Endothelial cell of umbilical vein (primary cell): ENCODE data around the gene GAS1. TPM values are rescaled to one million over a fixed set of nuclear protein-coding genes. Genes with fewer than 3 reads are reported as not detected.

Experiments
- BruUV-seq: library from RNA; stranded (reverse); fragments of 400-500 nt; replicated peaks from 2 replicates; lab custom pipeline; 2021; lab: Mats Ljungman, UMichigan
- CTCF ChIA-PET: fragments of 300-600, 350-600 bp; sonication (Branson Sonifier 250); formaldehyde crosslinking; loops from one replicate; lab custom pipeline; 2021; ENCODE audit warnings: antibody characterized with exemption, inconsistent platforms; lab: Charles Lee
- POLR2A ChIA-PET: fragments of 300-600, 350-600 bp; sonication (Branson Sonifier 250); formaldehyde crosslinking; loops from one replicate; lab custom pipeline; 2021; ENCODE audit warnings: antibody characterized with exemption, inconsistent platforms; lab: Charles Lee
- DNase-seq: peaks from one replicate; pipeline ENCODE4 v3.0.0-alpha.2; 2011; ENCODE audit warnings: low read depth, low spot score
- FAIRE-seq: peaks from 2 replicates; lab custom pipeline; 2011; peaks lifted over from hg19 to GRCh38; lab: Jason Lieb, UNC
- H2AFZ ChIP-seq: 2 replicates; pipeline ENCODE4 v1.6.0; 2012; ENCODE audit warnings: low read depth, low read length, control low read depth, inconsistent platforms
- H3K27ac ChIP-seq: 2 replicates; pipeline ENCODE4 v1.5.1; 2011; ENCODE audit warnings: low read depth, mild to moderate bottlenecking, control low read depth, low read length, moderate library complexity; ENCODE audit not compliant: insufficient read depth
- H3K27me3 ChIP-seq, 2 experiments: 2 replicates each; pipeline versions ENCODE4 v1.6.0 to v1.6.1; 2011; ENCODE audit warnings: low read length in 2 of 2, mixed read lengths in 1 of 2; ENCODE audit not compliant: control insufficient read depth in 2 of 2, insufficient read depth in 2 of 2
- H3K36me3 ChIP-seq, 2 experiments: 2 replicates in 1 of 2; 3 replicates in 1 of 2; pipeline ENCODE4 v1.5.1; 2011; ENCODE audit warnings: low read length in 2 of 2, mild to moderate bottlenecking in 1 of 2, moderate library complexity in 1 of 2; ENCODE audit not compliant: control insufficient read depth in 2 of 2, insufficient read depth in 2 of 2; ENCODE audit errors: extremely low read depth in 1 of 2
- H3K4me1 ChIP-seq: 3 replicates; pipeline ENCODE4 v1.5.1; 2011; ENCODE audit warnings: mild to moderate bottlenecking, low read length; ENCODE audit not compliant: control insufficient read depth, insufficient read depth; ENCODE audit errors: extremely low read depth
- H3K4me2 ChIP-seq: 2 replicates; pipeline ENCODE4 v1.6.1; 2011; ENCODE audit warnings: low read length, control low read depth, mixed read lengths; ENCODE audit not compliant: insufficient read depth
- H3K4me3 ChIP-seq, 3 experiments: fragments of 200-600 bp in 1 of 3; sonication (generic), shearing (Covaris generic) in 1 of 3; replicated peaks in 1 of 3; 2 replicates each; pipeline ENCODE4 v1.5.1; 2011 to 2016; ENCODE audit warnings: control low read depth in 3 of 3, low read length in 3 of 3, mild to moderate bottlenecking in 2 of 3, inconsistent platforms in 1 of 3, low read depth in 1 of 3, moderate library complexity in 1 of 3; ENCODE audit not compliant: insufficient read depth in 1 of 3
- H3K79me2 ChIP-seq: 2 replicates; pipeline ENCODE4 v1.6.0; 2012; ENCODE audit warnings: low read length, inconsistent platforms; ENCODE audit not compliant: control insufficient read depth, insufficient read depth
- H3K9ac ChIP-seq: replicated peaks from 2 replicates; pipeline ENCODE3; 2011; ENCODE audit warnings: low read length, control low read depth; ENCODE audit not compliant: insufficient read depth; ENCODE audit errors: extremely low read depth
- H3K9me1 ChIP-seq: replicated peaks from 3 replicates; pipeline ENCODE4 v1.6.0; 2011; ENCODE audit warnings: mild to moderate bottlenecking, low read length; ENCODE audit not compliant: control insufficient read depth, insufficient read depth; ENCODE audit errors: extremely low read depth
- H3K9me3 ChIP-seq: replicated peaks from 2 replicates; pipeline ENCODE4 v1.5.1; 2012; ENCODE audit warnings: low read length, inconsistent platforms; ENCODE audit not compliant: control insufficient read depth, insufficient read depth
- H4K20me1 ChIP-seq: replicated peaks from 2 replicates; pipeline ENCODE3; 2011; ENCODE audit warnings: mild to moderate bottlenecking, low read length; ENCODE audit not compliant: control insufficient read depth, insufficient read depth; ENCODE audit errors: extremely low read depth
- EZH2 ChIP-seq: IDR thresholded peaks from 2 replicates; pipeline ENCODE4 v1.6.1; 2012; ENCODE audit warnings: borderline replicate concordance, low read depth, mild to moderate bottlenecking, moderate library complexity, low read length, inconsistent platforms; ENCODE audit not compliant: severe bottlenecking
- FOS ChIP-seq: IDR thresholded peaks from 2 replicates; pipeline ENCODE4 v1.6.1; 2011; ENCODE audit warnings: mild to moderate bottlenecking, low read length, moderate library complexity, borderline replicate concordance; ENCODE audit not compliant: insufficient read depth
- GATA2 ChIP-seq: IDR thresholded peaks from 2 replicates; pipeline ENCODE4 v1.7.0; 2011; ENCODE audit warnings: low read depth, mild to moderate bottlenecking, moderate library complexity, mixed read lengths, low read length; ENCODE audit not compliant: insufficient read length, insufficient read depth
- POLR2A ChIP-seq: IDR thresholded peaks from 2 replicates; pipeline ENCODE4 v1.6.1; 2012; ENCODE audit warnings: low read depth, mild to moderate bottlenecking, control low read depth, low read length
- dilution Hi-C: fragments of 300-500 bp; cut with MboI; formaldehyde crosslinking; loops from one replicate; pipeline ENCODE4 v1.15.0; 2019; ENCODE audit warnings: low sequenced_read_pairs; ENCODE audit not compliant: extremely low pct_ligation_motif_present
- intact Hi-C: fragments of 100-400 bp; cut with micrococcal nuclease; formaldehyde crosslinking; loops from one replicate; pipeline ENCODE4 v1.10.0; 2022
- polyA plus RNA-seq, 4 experiments: library from polyadenylated mRNA; depleted of rRNA in 3 of 4; stranded (reverse) in 3 of 4; unstranded in 1 of 4; fragments of >200 nt; gene quantifications; 2 replicates each; pipeline versions ENCODE4 v1.2.1 to v1.2.3, GENCODE V29; 2011 to 2012; ENCODE audit warnings: missing spikeins in 1 of 4
- total RNA-seq: library from RNA; stranded (reverse); gene quantifications from 2 replicates; pipeline ENCODE4 v1.2.3, GENCODE V29; 2021
- TF ChIP-seq, protein P1 (sequence below): IDR thresholded peaks from 2 replicates; pipeline ENCODE4 v1.6.1; 2011; ENCODE audit not compliant: insufficient read depth, insufficient read length

GAS1 gene
- total and polyA plus RNA-seq, 2 donors (not counting 3 experiments of a cell fraction or from before 2014, with no cell fraction given), result 0.06 to 0.15 TPM

DNA sequence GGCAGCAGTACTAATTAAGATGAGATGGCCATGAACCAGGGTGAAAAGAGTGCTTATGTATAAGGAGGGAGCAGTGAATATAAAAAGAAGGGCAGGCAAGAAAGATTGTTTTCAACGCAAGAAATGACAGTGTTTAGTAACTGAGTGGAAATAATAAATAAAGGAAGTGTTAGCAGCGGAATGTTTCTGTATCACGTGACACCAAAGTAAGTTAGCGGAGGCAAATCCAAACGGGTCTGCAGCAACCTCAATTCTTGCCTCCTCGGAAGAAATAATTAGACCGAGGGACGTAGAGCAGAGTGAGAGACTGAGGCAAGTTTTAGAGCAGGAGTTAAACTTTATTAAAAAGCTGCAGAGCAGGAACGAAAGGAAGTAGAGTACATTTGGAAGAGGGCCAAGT is 15.4 kb upstream of the GAS1 start:
- no peaks in the 10 kb centered on the region for H3K9me3 ChIP-seq
- no peak for DNase-seq
- dilution Hi-C loops, result no loop called here
- FAIRE-seq, result no peak
- H3K9me1 ChIP-seq, result no peaks in the 10 kb centered on the region
- H3K79me2 ChIP-seq, result no peaks in the 10 kb centered on the region
- BruUV-seq, result no TSS peak
- no peak overlapping the region for H3K4me3 ChIP-seq
- no peaks in the 10 kb centered on the region for H4K20me1 ChIP-seq
- no peaks in the 10 kb centered on the region for H3K4me1 ChIP-seq
- no peaks in the 10 kb centered on the region for H3K36me3 ChIP-seq
- no peak for TF ChIP-seq POLR2A
- TF ChIP-seq, protein P1, sequence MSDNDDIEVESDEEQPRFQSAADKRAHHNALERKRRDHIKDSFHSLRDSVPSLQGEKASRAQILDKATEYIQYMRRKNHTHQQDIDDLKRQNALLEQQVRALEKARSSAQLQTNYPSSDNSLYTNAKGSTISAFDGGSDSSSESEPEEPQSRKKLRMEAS, result no peak
- TF ChIP-seq FOS, result no peak
- H3K27ac ChIP-seq, result no peak overlapping the region
- no peak overlapping the region for H3K9ac ChIP-seq
- H2AFZ ChIP-seq, result no peak overlapping the region
- no peaks in the 10 kb centered on the region for H3K27me3 ChIP-seq
- CTCF ChIA-PET, result no interaction called here
- POLR2A ChIA-PET, result no interaction called here
- intact Hi-C loops, result no loop called here
- no peak overlapping the region for H3K4me2 ChIP-seq

GRCh38 chr9:86960938-86961337 is 13.6 kb upstream of the GAS1 start:
- Histone ChIP-seq H3K9ac (no peak overlapping the region), H3K4me3 (no peak overlapping the region), H3K36me3 (no peaks in the 10 kb centered on the region), H2AFZ (no peak overlapping the region), H3K27me3 (no peaks in the 10 kb centered on the region), H3K9me1 (no peaks in the 10 kb centered on the region), H4K20me1 (no peaks in the 10 kb centered on the region), H3K27ac (no peak overlapping the region), H3K9me3 (no peaks in the 10 kb centered on the region), H3K4me1 (no peaks in the 10 kb centered on the region), H3K79me2 (no peaks in the 10 kb centered on the region), H3K4me2 (no peak overlapping the region)
- ChIA-PET CTCF (no interaction called here), POLR2A (no interaction called here)
- dilution Hi-C loops (no loop called here), intact Hi-C loops (no loop called here)
- FAIRE-seq (no peak), DNase-seq (no peak)
- TF ChIP-seq, protein P1, result no peak
- no peak for TF ChIP-seq GATA2
- no peak for TF ChIP-seq EZH2
- no TSS peak for BruUV-seq
